Measurements from ENCODE around the gene CREB5. TPM values are rescaled to one million over a fixed set of nuclear protein-coding genes. Genes with fewer than 3 reads are reported as not detected.

The CREB5 gene
- total RNA-seq, 1 experiment from 2014 or later, result 0.49 TPM

GRCh38 chr7:28732071-28732869, 320.0 kb downstream of the CREB5 start:
- H3K4me1 ChIP-seq (ENCODE audit: control insufficient read depth in 1 of 2, insufficient read depth in 2 of 2, low read length in 2 of 2), result no peaks in the 10 kb centered on the region
- ATAC-seq (no peak), DNase-seq (ENCODE audit: low read depth, low spot score) (no peak)
- intact Hi-C loops (cut with micrococcal nuclease), result no loop called here
- ChIA-PET POLR2A (interaction anchor here (0.7 kb wide), 1 partner anchor 11 kb away, joined by 3 read pairs; no protein-coding TSS in a partner anchor), RAD21 (ENCODE audit: low non-redundant PET in 1 of 2, low total read pairs in 2 of 2, uncharacterized antibody in 2 of 2, unreplicated experiment in 2 of 2) (no interaction called here), CTCF (no interaction called here)
- H3K27me3 ChIP-seq (ENCODE audit: insufficient read depth, low read length), result peaks cover 11% of the 10 kb centered on the region; the same call in 1 of the 2 replicates
- H3K36me3 ChIP-seq (ENCODE audit: control insufficient read depth in 1 of 2, insufficient read depth in 2 of 2, low read length in 2 of 2), result no peaks in the 10 kb centered on the region
- no peaks in the 10 kb centered on the region for H4K20me1 ChIP-seq (ENCODE audit: insufficient read depth)
- H3K79me2 ChIP-seq (ENCODE audit: insufficient read depth, low read length), result no peaks in the 10 kb centered on the region
- H2AFZ ChIP-seq (ENCODE audit: low read depth, low read length, poor library complexity, severe bottlenecking), result no peak overlapping the region
- no peaks in the 10 kb centered on the region for H3K9me3 ChIP-seq (ENCODE audit: control insufficient read depth in 1 of 2, insufficient read depth in 1 of 2, low read depth in 1 of 2, low read length in 2 of 2)
- H3K9ac ChIP-seq (ENCODE audit: low read length), result no peak overlapping the region
- BruUV-seq (replicated peaks), result no TSS peak
- no peak overlapping the region for H3K27ac ChIP-seq (ENCODE audit: low read depth, low read length)
- TF ChIP-seq ELF1 (IDR thresholded peaks at IDR 0.05; ENCODE audit: borderline replicate concordance, low read depth), result no peak
- TF ChIP-seq POLR2AphosphoS5 (IDR thresholded peaks at IDR 0.05; ENCODE audit: low read depth, low read length), result no peak
- no peak for TF ChIP-seq SIN3A (IDR thresholded peaks at IDR 0.05; ENCODE audit: low read depth)
- no peak overlapping the region for H3K4me3 ChIP-seq (replicated peaks in 1 of 2; ENCODE audit: low read depth in 1 of 2, low read length in 2 of 2)
- H3K9me2 ChIP-seq (ENCODE audit: insufficient read depth), result no peaks in the 10 kb centered on the region
- H3K4me2 ChIP-seq (ENCODE audit: low read length), result no peak overlapping the region

GRCh38 chr7:28733035-28733434, 320.7 kb downstream of the CREB5 start:
- Histone ChIP-seq H3K4me2 (ENCODE audit: low read length) (no peak overlapping the region), H3K36me3 (ENCODE audit: control insufficient read depth in 1 of 2, insufficient read depth in 2 of 2, low read length in 2 of 2) (no peaks in the 10 kb centered on the region), H3K9me2 (ENCODE audit: insufficient read depth) (no peaks in the 10 kb centered on the region), H3K4me1 (ENCODE audit: control insufficient read depth in 1 of 2, insufficient read depth in 2 of 2, low read length in 2 of 2) (no peaks in the 10 kb centered on the region), H3K9ac (ENCODE audit: low read length) (no peak overlapping the region), H4K20me1 (ENCODE audit: insufficient read depth) (no peaks in the 10 kb centered on the region), H3K79me2 (ENCODE audit: insufficient read depth, low read length) (no peaks in the 10 kb centered on the region), H3K27ac (ENCODE audit: low read depth, low read length) (no peak overlapping the region), H3K9me3 (ENCODE audit: control insufficient read depth in 1 of 2, insufficient read depth in 1 of 2, low read depth in 1 of 2, low read length in 2 of 2) (no peaks in the 10 kb centered on the region), H3K27me3 (ENCODE audit: insufficient read depth, low read length) (peaks cover 8% of the 10 kb centered on the region; the same call in 1 of the 2 replicates), H3K4me3 (replicated peaks in 1 of 2; ENCODE audit: low read depth in 1 of 2, low read length in 2 of 2) (no peak overlapping the region), H2AFZ (ENCODE audit: low read depth, low read length, poor library complexity, severe bottlenecking) (no peak overlapping the region)
- ChIA-PET RAD21 (ENCODE audit: low non-redundant PET in 1 of 2, low total read pairs in 2 of 2, uncharacterized antibody in 2 of 2, unreplicated experiment in 2 of 2) (no interaction called here), POLR2A (no interaction called here), CTCF (no interaction called here)
- intact Hi-C loops (cut with micrococcal nuclease), result no loop called here
- DNase-seq (ENCODE audit: low read depth, low spot score) (no peak), ATAC-seq (no peak)
- BruUV-seq (replicated peaks), result no TSS peak
- TF ChIP-seq JUND (IDR thresholded peaks at IDR 0.05) (no peak), REST (IDR thresholded peaks at IDR 0.05; ENCODE audit: low read depth) (no peak), ATF3 (IDR thresholded peaks at IDR 0.05) (no peak)
